T-cell (primary cell): ENCODE data around the gene C16orf95. TPM values are rescaled to one million over a fixed set of nuclear protein-coding genes. Genes with fewer than 3 reads are reported as not detected.
"Not testable (repeated sequence)": the region's sequence is repeated elsewhere in the genome, so short reads cannot be mapped to it uniquely, and the experiment has no call there.

Experiments
- ATAC-seq, 4 experiments: fragments of 200-7000 bp in 3 of 4; fragments of 150-1000 bp in 1 of 4; cut with Tn5 transposase; replicated peaks in 1 of 4; 1 replicate in 3 of 4; 2 replicates in 1 of 4; pipeline ENCODE4 v1.10.0; 2021; ENCODE audit warnings: moderate library complexity in 3 of 4, mild to moderate bottlenecking in 2 of 4, moderate number of reproducible peaks in 1 of 4
- CTCF ChIA-PET, 2 donors: fragments of 300-600 bp; sonication (Branson Sonifier 250); formaldehyde crosslinking; loops; one replicate each; lab custom pipeline; 2022; ENCODE audit warnings: antibody characterized with exemption in 2 of 2; lab: Charles Lee
- POLR2A ChIA-PET, 2 donors: fragments of 300-600 bp; sonication (Branson Sonifier 250); formaldehyde crosslinking; loops; one replicate each; lab custom pipeline; 2022; ENCODE audit warnings: antibody characterized with exemption in 2 of 2; lab: Charles Lee
- DNase-seq, 35 experiments: peaks; one replicate each; pipeline versions ENCODE4 v3.0.0 to v3.0.0-alpha.2; 2013 to 2023
- H3K27ac ChIP-seq: one replicate; pipeline ENCODE4 v1.5.1; 2013; ENCODE audit warnings: low read length
- H3K27me3 ChIP-seq, 2 experiments: replicated peaks in 1 of 2; 1 replicate in 1 of 2; 2 replicates in 1 of 2; pipeline versions ENCODE4 v1.6.1 to v1.7.0; 2013; ENCODE audit warnings: low read length in 1 of 2, mixed read lengths in 1 of 2; ENCODE audit not compliant: control insufficient read depth in 2 of 2, insufficient read depth in 2 of 2; ENCODE audit errors: extremely low read depth in 1 of 2
- H3K36me3 ChIP-seq, 2 donors: 1 replicate in 1 of 2; 2 replicates in 1 of 2; pipeline versions ENCODE4 v1.6.1 to v1.7.0; 2013; ENCODE audit warnings: low read length in 1 of 2; ENCODE audit not compliant: control insufficient read depth in 2 of 2, insufficient read depth in 1 of 2; ENCODE audit errors: extremely low read depth in 1 of 2
- H3K4me1 ChIP-seq, 2 experiments: 1 replicate in 1 of 2; 2 replicates in 1 of 2; pipeline versions ENCODE4 v1.6.1 to v1.7.0; 2013; ENCODE audit warnings: low read length in 2 of 2, mixed read lengths in 1 of 2; ENCODE audit not compliant: insufficient read depth in 2 of 2, control insufficient read depth in 1 of 2; ENCODE audit errors: extremely low read depth in 1 of 2
- H3K4me3 ChIP-seq, 2 donors: 1 replicate in 1 of 2; 2 replicates in 1 of 2; pipeline versions ENCODE4 v1.5.1 to v1.7.0; 2013; ENCODE audit warnings: mild to moderate bottlenecking in 2 of 2, low read length in 1 of 2, moderate library complexity in 1 of 2; ENCODE audit not compliant: control insufficient read depth in 1 of 2; ENCODE audit errors: extremely low read depth in 1 of 2
- H3K9me3 ChIP-seq: 2 replicates; pipeline ENCODE4 v1.7.0; 2013
- H3K27ac Mint-ChIP-seq, 2 donors: one replicate each; pipeline ENCODE4 v1.8.0; 2020 to 2021; ENCODE audit warnings: mild to moderate bottlenecking in 2 of 2, mixed read lengths in 2 of 2
- H3K27me3 Mint-ChIP-seq, 2 donors: one replicate each; pipeline ENCODE4 v1.8.0; 2021 to 2022; ENCODE audit warnings: mixed read lengths in 2 of 2
- H3K36me3 Mint-ChIP-seq: one replicate; pipeline ENCODE4 v1.8.0; 2021; ENCODE audit warnings: mixed read lengths
- H3K4me1 Mint-ChIP-seq, 3 donors: one replicate each; pipeline ENCODE4 v1.8.0; 2020 to 2022; ENCODE audit warnings: mixed read lengths in 3 of 3, mild to moderate bottlenecking in 1 of 3
- H3K4me3 Mint-ChIP-seq, 3 donors: one replicate each; pipeline ENCODE4 v1.8.0; 2020 to 2022; ENCODE audit warnings: mild to moderate bottlenecking in 3 of 3, mixed read lengths in 3 of 3, moderate library complexity in 3 of 3
- H3K9me3 Mint-ChIP-seq, 3 donors: one replicate each; pipeline ENCODE4 v1.8.0; 2020 to 2022; ENCODE audit warnings: mixed read lengths in 3 of 3
- WGBS: methylation state at CpG from one replicate; pipeline ENCODE4 v1.1.5; 2013; ENCODE audit warnings: missing lambda C conversion rate; ENCODE audit not compliant: insufficient coverage; 5-methylcytosine and 5-hydroxymethylcytosine counted together
- total RNA-seq, 35 experiments: library from RNA in 6 of 35; stranded (reverse) in 6 of 35; fragments of 120-200 nt in 1 of 35; gene quantifications; one replicate each; pipeline versions ENCODE4 v1.2.1 to v1.2.4 and lab custom pipeline; 2013 to 2026

C16orf95 gene
- total RNA-seq, 5 donors from 2014 or later (not counting 1 experiment from before 2014, with no cell fraction given) = 0.98 to 3.1 (median 2.6) TPM

DNA sequence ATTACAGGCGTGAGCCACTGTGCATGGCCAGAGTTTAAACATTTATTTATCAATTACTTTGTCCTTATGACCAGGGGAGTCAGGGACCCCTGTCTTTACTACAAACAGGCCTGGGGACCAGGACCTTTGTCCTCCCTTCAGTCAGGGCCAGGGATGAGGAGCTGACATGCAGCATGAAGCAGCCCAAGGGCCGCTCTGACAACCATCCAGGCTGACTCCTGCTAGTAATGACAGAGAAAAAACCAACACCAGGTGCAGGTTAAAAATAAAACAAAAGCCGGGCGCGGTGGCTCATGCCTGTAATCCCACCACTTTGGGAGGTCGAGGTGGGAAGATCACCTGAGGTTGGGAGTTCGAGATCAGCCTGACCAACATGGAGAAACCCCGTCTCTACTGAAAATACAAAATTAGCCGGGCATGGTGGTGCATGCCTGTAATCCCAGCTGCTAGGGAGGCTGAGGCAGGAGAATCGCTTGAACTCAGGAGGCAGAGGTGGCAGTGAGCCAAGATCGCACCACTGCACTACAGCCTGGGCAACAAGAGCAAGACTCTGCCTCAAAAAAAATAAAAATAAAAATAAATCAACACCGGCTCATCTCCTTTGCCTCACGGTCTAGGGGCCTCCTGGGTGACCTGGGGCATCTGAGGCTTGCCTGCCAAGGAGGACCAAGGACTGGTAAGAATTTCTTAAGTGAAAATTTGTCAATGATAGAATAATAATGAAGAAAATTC lies 45.8 kb upstream of the C16orf95 start:
- POLR2A ChIA-PET = not testable (repeated sequence)

DNA sequence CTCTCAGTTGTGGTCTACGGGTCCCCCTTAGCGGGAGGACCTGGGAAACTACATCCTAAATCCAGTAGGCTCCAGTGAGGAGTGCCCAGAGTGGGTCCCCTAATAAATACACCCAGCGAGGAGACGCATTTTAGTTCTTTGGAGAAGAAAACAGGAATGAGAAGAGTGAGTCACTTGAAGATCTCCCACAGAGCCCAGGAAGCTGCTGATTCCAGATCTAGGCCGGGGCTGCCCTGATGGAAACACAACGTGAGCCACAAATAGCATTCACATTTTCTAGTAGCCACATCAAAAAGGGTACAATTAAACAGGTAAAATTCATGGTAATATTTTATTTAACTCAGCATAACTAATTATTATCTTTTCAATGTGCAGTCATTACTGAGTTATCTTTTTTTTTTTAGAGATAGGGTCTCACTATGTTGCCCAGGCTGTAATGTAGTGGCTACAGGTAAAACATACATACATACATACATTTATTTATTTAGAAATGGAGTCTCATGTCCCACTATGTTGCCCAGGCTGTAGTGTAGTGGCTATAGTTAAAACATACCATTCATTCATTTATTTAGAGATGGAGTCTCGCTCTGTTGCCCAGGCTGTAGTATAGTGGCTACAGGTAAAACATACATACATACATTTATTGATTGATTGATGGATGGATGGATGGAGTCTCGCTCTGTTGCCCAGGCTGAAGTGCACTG lies 44.9 kb upstream of the C16orf95 start:
- CTCF ChIA-PET = no interaction called here
- H3K4me1 Mint-ChIP-seq = peaks cover 19 to 28% (median 22%) of the 10 kb centered on the region in 3 donors
- peaks cover 3 to 51% of the 10 kb centered on the region in 2 donors for H3K36me3 ChIP-seq

More for the DNA sequence above, 45.8 kb upstream of the C16orf95 start:
- H3K27me3 Mint-ChIP-seq, ATAC-seq, H3K27ac Mint-ChIP-seq, H3K27ac ChIP-seq, H3K4me1 ChIP-seq, H3K9me3 Mint-ChIP-seq, H3K4me3 Mint-ChIP-seq, H3K4me3 ChIP-seq, H3K9me3 ChIP-seq, DNase-seq, H3K27me3 ChIP-seq: not testable (repeated sequence)
- H3K36me3 Mint-ChIP-seq = peaks cover 39% of the 10 kb centered on the region
- CTCF ChIA-PET = interaction anchor here in 1 of 2 donors (0.6 kb wide), 1 partner anchor 32 kb away, joined by 4 read pairs; no protein-coding TSS in a partner anchor
- WGBS = 98% methylated on average over 4 of the region's 13 CpGs
- peaks cover 26 to 37% (median 27%) of the 10 kb centered on the region in 3 donors for H3K4me1 Mint-ChIP-seq
- peaks cover 3 to 45% of the 10 kb centered on the region in 2 donors for H3K36me3 ChIP-seq

DNA sequence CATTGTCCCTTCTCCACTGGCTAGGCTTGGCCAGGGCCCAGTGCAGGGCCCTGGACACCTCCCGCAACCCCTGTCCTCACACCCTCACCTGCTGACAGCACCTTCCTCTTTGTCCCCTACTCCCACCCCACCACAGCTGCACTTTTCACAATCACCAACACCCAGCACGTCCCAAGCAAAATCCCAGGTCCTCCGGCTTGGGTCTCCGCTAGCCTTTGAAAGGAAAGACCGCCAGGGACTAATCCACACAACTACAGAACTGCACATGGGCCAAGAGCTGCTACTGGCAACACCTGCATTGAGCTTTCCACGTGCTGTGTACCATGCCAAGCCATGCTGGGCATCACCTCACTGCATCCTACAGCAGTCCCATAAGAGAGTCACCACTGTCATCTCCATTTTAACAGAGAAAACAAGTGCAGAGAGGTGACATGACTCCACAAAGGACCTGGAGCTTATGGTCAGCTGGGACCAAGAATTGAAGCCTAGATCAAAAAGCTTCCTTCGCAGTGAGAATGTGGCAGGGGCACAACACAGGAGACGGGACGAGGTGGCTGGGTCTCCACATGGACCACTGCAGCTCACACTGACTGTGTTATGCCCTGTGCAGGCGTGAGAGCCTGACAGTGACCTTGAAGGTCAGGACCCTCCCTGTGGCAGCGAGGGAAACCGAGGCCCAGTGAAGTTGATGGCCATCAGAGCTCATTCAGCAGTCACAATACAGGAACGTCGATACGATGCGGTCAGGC lies 43.8 kb upstream of the C16orf95 start:
- POLR2A ChIA-PET = interaction anchor here in 1 of 2 donors (0.6 kb wide), 1 partner anchor 1850 kb away, joined by 4 read pairs; no protein-coding TSS in a partner anchor
- CTCF ChIA-PET = interaction anchor here in 1 of 2 donors (1.1 kb wide), 1 partner anchor 21 kb away, joined by 3 read pairs; no protein-coding TSS in a partner anchor
- H3K36me3 Mint-ChIP-seq = peaks cover 38% of the 10 kb centered on the region

More for the DNA sequence above, 44.9 kb upstream of the C16orf95 start:
- Mint-ChIP-seq H3K36me3 (peaks cover 40% of the 10 kb centered on the region), H3K4me3 (no peak overlapping the region), H3K27ac (no peak overlapping the region), H3K27me3 (no peaks in the 10 kb centered on the region), H3K9me3 (no peaks in the 10 kb centered on the region)
- no peak for ATAC-seq
- Histone ChIP-seq H3K27me3 (no peaks in the 10 kb centered on the region), H3K9me3 (no peaks in the 10 kb centered on the region), H3K4me3 (no peak overlapping the region), H3K4me1 (peaks cover 0 to 6% of the 10 kb centered on the region in 2 experiments), H3K27ac (no peak overlapping the region)
- 100% methylated on average over 1 of the region's 8 CpGs for WGBS
- DNase-seq = no peak
- POLR2A ChIA-PET = no interaction called here

DNA sequence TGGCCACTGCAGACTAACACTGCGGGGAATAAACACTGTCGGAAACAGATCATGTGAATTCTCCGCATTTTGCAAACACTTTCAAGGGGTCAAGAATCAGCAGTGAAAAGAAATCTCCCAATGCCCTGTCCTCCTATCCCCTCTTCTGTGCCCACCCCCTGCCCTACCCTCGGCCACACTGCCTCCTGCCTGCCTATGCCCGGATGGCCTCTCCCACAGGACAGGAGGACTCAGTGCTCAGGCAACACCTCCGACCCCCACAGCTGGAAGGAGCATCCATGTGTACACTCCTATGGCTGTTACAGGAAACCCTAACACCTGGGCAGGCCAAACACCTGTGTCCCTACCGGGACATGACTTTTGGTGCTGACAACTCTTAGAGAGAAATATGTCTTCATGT lies 41.9 kb upstream of the C16orf95 start:
- H3K4me1 ChIP-seq = peaks cover 0 to 3% of the 10 kb centered on the region in 2 experiments
- H3K27ac Mint-ChIP-seq = no peak overlapping the region
- H3K36me3 ChIP-seq = peaks cover 14 to 60% of the 10 kb centered on the region in 2 donors
- ATAC-seq (no peak), DNase-seq (no peak)
- no peak overlapping the region for H3K4me3 ChIP-seq
- peaks cover 36% of the 10 kb centered on the region for H3K36me3 Mint-ChIP-seq
- WGBS = 94% methylated on average over 6 of the region's 7 CpGs
- no peaks in the 10 kb centered on the region for H3K9me3 ChIP-seq
- no peaks in the 10 kb centered on the region for H3K27me3 Mint-ChIP-seq
- POLR2A ChIA-PET = no interaction called here
- H3K4me3 Mint-ChIP-seq = no peak overlapping the region
- no peak overlapping the region for H3K27ac ChIP-seq
- CTCF ChIA-PET = no interaction called here
- peaks cover 0 to 11% (median 4%) of the 10 kb centered on the region in 3 donors for H3K4me1 Mint-ChIP-seq
- no peaks in the 10 kb centered on the region for H3K9me3 Mint-ChIP-seq
- H3K27me3 ChIP-seq = no peaks in the 10 kb centered on the region

More for the DNA sequence above, 43.8 kb upstream of the C16orf95 start:
- Histone ChIP-seq H3K4me3 (no peak overlapping the region), H3K4me1 (peaks cover 0 to 6% of the 10 kb centered on the region in 2 experiments), H3K27me3 (no peaks in the 10 kb centered on the region), H3K36me3 (peaks cover 11 to 60% of the 10 kb centered on the region in 2 donors), H3K27ac (no peak overlapping the region), H3K9me3 (no peaks in the 10 kb centered on the region)
- H3K4me1 Mint-ChIP-seq = peaks cover 14 to 23% (median 16%) of the 10 kb centered on the region in 3 donors
- no peak for ATAC-seq
- no peaks in the 10 kb centered on the region for H3K27me3 Mint-ChIP-seq
- WGBS = 100% methylated on average over 15 of the region's 16 CpGs
- H3K27ac Mint-ChIP-seq = no peak overlapping the region
- no peak overlapping the region for H3K4me3 Mint-ChIP-seq
- DNase-seq = no peak
- H3K9me3 Mint-ChIP-seq = no peaks in the 10 kb centered on the region

DNA sequence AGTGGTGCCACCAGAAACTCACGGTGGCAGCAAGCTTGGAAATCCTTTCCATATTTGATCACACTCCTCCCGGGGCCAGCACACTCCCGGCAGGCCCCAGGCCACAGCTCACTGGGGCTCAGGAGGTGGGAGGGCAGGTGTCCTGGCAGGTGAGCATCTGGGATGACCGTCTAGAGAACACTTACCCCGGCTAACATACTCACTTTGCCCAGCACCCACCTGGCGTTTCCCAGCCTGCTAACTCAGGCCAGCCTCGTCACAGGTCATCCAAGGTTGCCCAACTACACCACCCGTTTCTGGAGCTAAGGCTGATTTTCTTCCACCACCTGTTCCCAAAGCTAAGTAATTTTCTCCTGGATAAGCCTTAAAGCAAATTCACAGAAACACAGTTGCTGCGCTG lies 41.5 kb upstream of the C16orf95 start:
- peaks cover 0 to 3% of the 10 kb centered on the region in 2 experiments for H3K4me1 ChIP-seq
- H3K36me3 ChIP-seq = peaks cover 14 to 64% of the 10 kb centered on the region in 2 donors
- no peaks in the 10 kb centered on the region for H3K9me3 ChIP-seq
- POLR2A ChIA-PET = no interaction called here
- WGBS = 97% methylated on average over 6 of the region's 9 CpGs
- H3K4me1 Mint-ChIP-seq = peaks cover 0 to 7% (median 4%) of the 10 kb centered on the region in 3 donors
- H3K36me3 Mint-ChIP-seq = peaks cover 35% of the 10 kb centered on the region
- H3K27me3 Mint-ChIP-seq = no peaks in the 10 kb centered on the region
- H3K4me3 ChIP-seq = no peak overlapping the region
- DNase-seq = no peak
- no peaks in the 10 kb centered on the region for H3K27me3 ChIP-seq
- no peak for ATAC-seq
- H3K9me3 Mint-ChIP-seq = no peaks in the 10 kb centered on the region
- H3K4me3 Mint-ChIP-seq = no peak overlapping the region
- no peak overlapping the region for H3K27ac Mint-ChIP-seq
- no peak overlapping the region for H3K27ac ChIP-seq
- CTCF ChIA-PET = interaction anchor here in 1 of 2 donors (0.5 to 0.6 kb wide), 2 partner anchors 87 to 541 kb away, joined by 4 to 5 read pairs; no protein-coding TSS in a partner anchor

DNA sequence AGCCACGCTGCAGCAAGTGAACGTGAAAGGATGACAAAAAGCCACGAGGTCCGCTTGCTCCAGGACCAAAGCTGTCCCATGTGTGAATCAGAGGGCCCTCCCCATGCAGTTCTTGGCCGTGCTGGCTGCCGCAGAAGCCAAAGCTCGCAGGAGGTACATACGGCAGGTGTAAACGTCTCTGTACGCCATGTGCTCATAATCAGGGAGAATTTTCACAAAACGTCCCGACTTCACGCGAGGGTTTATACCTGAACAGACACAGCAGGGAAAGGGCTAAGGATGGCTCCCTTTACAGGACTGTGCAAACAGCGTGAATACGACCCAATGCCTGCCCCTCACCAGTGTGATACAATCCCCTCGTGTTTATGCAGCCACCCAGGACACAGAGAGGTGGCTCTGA lies 41.1 kb upstream of the C16orf95 start:
- Mint-ChIP-seq H3K36me3 (peaks cover 31% of the 10 kb centered on the region), H3K4me1 (peaks cover 0 to 3% (median 3%) of the 10 kb centered on the region in 3 donors), H3K27ac (no peak overlapping the region), H3K4me3 (no peak overlapping the region), H3K27me3 (no peaks in the 10 kb centered on the region), H3K9me3 (no peaks in the 10 kb centered on the region)
- ChIA-PET CTCF (interaction anchor here in 1 of 2 donors (0.5 to 0.6 kb wide), 2 partner anchors 87 to 542 kb away, joined by 4 to 5 read pairs; no protein-coding TSS in a partner anchor), POLR2A (no interaction called here)
- peaks cover 0 to 3% of the 10 kb centered on the region in 2 experiments for H3K4me1 ChIP-seq
- H3K36me3 ChIP-seq = peaks cover 15 to 64% of the 10 kb centered on the region in 2 donors
- no peak overlapping the region for H3K4me3 ChIP-seq
- H3K9me3 ChIP-seq = no peaks in the 10 kb centered on the region
- WGBS = 97% methylated on average over 17 of the region's 17 CpGs
- DNase-seq (no peak), ATAC-seq (no peak)
- no peak overlapping the region for H3K27ac ChIP-seq
- H3K27me3 ChIP-seq = no peaks in the 10 kb centered on the region
